Diencephalon (tissue), 1 donor: ENCODE data around the gene SPRR2A. TPM values are rescaled to one million over a fixed set of nuclear protein-coding genes. Genes with fewer than 3 reads are reported as not detected.

ENCODE experiments used
- small RNA-seq: library from RNA; depleted of rRNA; stranded (forward); fragments of <200 nt; gene quantifications from one replicate; pipeline ENCODE3, GENCODE V24; 2014
- total RNA-seq: library from RNA; depleted of rRNA; stranded (reverse); fragments of >200 nt; gene quantifications from one replicate; pipeline ENCODE4 v1.2.3, GENCODE V29; 2014

SPRR2A gene
- total RNA-seq: not detected

GRCh38 chr1:153057375-153057774 lies at the start of gene SPRR2A:
Gene SPRR2A, minus strand, starts transcription at chr1:153057512. Its CDS starts 777 bp downstream, at chr1:153056735.

GRCh38 chr1:153094426-153094825 lies 37.1 kb upstream of the SPRR2A start, which contains the start of gene SPRR2E:
Gene SPRR2E, minus strand, starts transcription at chr1:153094526. Its CDS starts 775 bp downstream, at chr1:153093751.

DNA sequence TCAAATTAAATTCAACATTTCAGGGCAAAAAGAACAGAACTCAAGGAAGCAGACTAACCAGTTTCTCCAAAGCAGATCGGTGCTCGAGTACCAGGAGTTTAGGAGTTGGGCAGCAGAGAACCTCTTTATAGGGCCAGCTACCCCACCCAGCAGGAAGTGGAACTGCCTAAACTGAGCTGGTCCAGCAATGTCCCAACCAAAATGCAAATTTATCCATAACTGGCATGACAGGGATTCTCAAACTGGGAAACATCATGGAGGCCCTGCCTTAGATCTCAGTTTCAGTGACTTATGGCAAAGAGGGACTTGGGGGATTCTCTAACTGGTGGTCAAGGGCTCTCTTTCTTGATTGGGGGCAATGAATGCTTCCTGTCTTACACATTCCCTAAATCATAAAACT lies 14.2 kb upstream of the SPRR2A start, which contains the start of gene SPRR2B:
TSS of gene SPRR2B (minus strand) at position 101 of the 400 bp plus-strand sequence. CDS start 772 bp downstream, outside the sequence.

GRCh38 chr1:153040950-153041631 lies 16.2 kb downstream of the SPRR2A start, which contains the start of gene SPRR2D:
Gene SPRR2D, minus strand, starts transcription at chr1:153041120. Its CDS starts 774 bp downstream, at chr1:153040346.

GRCh38 chr1:153030895-153031294 lies 26.4 kb downstream of the SPRR2A start, which contains the start of gene SPRR1B:
Gene SPRR1B, plus strand, starts transcription at chr1:153031203. Its CDS starts 1,143 bp downstream, at chr1:153032346.

Small RNA genes lying within 50 kb of the gene (small RNA-seq; reads per million reads assigned to genes)
- gene AL356867.1: not detected
- not detected for gene RF00322

Other genes starting within 250 kb of the SPRR2A start
- not detected for gene LCE1B, start 245.5 kb downstream of the SPRR2A start, total RNA-seq
- gene LCE1A, start 230.0 kb downstream of the SPRR2A start, total RNA-seq: not detected
- gene LCE6A, start 214.7 kb downstream of the SPRR2A start, total RNA-seq: not detected
- gene LCE7A, start 197.5 kb downstream of the SPRR2A start, total RNA-seq: not detected
- not detected for gene SMCP, start 179.2 kb downstream of the SPRR2A start, total RNA-seq
- not detected for gene IVL, start 149.0 kb downstream of the SPRR2A start, total RNA-seq
- gene SPRR5, start 110.3 kb downstream of the SPRR2A start, total RNA-seq: not detected
- not detected for gene SPRR4, start 86.9 kb downstream of the SPRR2A start, total RNA-seq
- not detected for gene SPRR1A, start 73.4 kb downstream of the SPRR2A start, total RNA-seq
- gene SPRR3, start 55.8 kb downstream of the SPRR2A start, total RNA-seq: not detected
- gene SPRR1B, start 26.3 kb downstream of the SPRR2A start, total RNA-seq: not detected
- not detected for gene SPRR2D, start 16.4 kb downstream of the SPRR2A start, total RNA-seq
- not detected for gene SPRR2B, start 14.1 kb upstream of the SPRR2A start, total RNA-seq
- gene SPRR2E, start 37.0 kb upstream of the SPRR2A start, total RNA-seq: not detected
- not detected for gene SPRR2F, start 56.0 kb upstream of the SPRR2A start, total RNA-seq
- gene SPRR2G, start 93.4 kb upstream of the SPRR2A start, total RNA-seq: not detected
- gene LELP1, start 145.9 kb upstream of the SPRR2A start, total RNA-seq: not detected
- gene PRR9, start 160.1 kb upstream of the SPRR2A start, total RNA-seq: not detected
- 0.69 TPM for gene LORICRIN, start 202.2 kb upstream of the SPRR2A start, total RNA-seq